Panc1 (cell line): ENCODE data around the gene PCDHGC5. TPM values are rescaled to one million over a fixed set of nuclear protein-coding genes. Genes with fewer than 3 reads are reported as not detected.

Experiments used
- ATAC-seq: fragments of 200-7000 bp; cut with Tn5 transposase; 2 replicates; pipeline ENCODE4 v1.9.1; 2020; ENCODE audit warnings: mild to moderate bottlenecking, moderate library complexity
- BruUV-seq: library from RNA; stranded (reverse); fragments of 400-500 nt; replicated peaks from 2 replicates; lab custom pipeline; 2021; lab: Mats Ljungman, UMichigan
- CTCF ChIA-PET: fragments of 300-600 bp; sonication (Branson Sonifier 250); formaldehyde crosslinking; loops from one replicate; lab custom pipeline; 2022; ENCODE audit warnings: antibody characterized with exemption; lab: Charles Lee
- POLR2A ChIA-PET: fragments of 300-600 bp; sonication (Branson Sonifier 250); formaldehyde crosslinking; loops from one replicate; lab custom pipeline; 2022; ENCODE audit warnings: antibody characterized with exemption; lab: Charles Lee
- DNase-seq: peaks from one replicate; pipeline ENCODE4 v3.0.0-alpha.2; 2010; ENCODE audit warnings: low read depth, low spot score
- H3K27ac ChIP-seq: 2 replicates; pipeline ENCODE4 v1.5.1; 2011; ENCODE audit warnings: mild to moderate bottlenecking, low read length, inconsistent platforms
- H3K27me3 ChIP-seq: fragments of 200-500 bp; sonication (Bioruptor generic); 2 replicates; pipeline ENCODE4 v1.6.0; 2014; ENCODE audit warnings: low read length, inconsistent platforms; ENCODE audit not compliant: control insufficient read depth, insufficient read depth
- H3K36me3 ChIP-seq: fragments of 200-500 bp; sonication (Bioruptor generic); 2 replicates; pipeline ENCODE4 v1.5.1; 2014; ENCODE audit warnings: inconsistent platforms, mild to moderate bottlenecking, low read length, moderate library complexity; ENCODE audit not compliant: control insufficient read depth, insufficient read depth
- H3K4me1 ChIP-seq: 2 replicates; pipeline ENCODE4 v1.5.1; 2011; ENCODE audit warnings: inconsistent platforms, mild to moderate bottlenecking, low read length, moderate library complexity; ENCODE audit not compliant: control insufficient read depth, insufficient read depth
- H3K4me3 ChIP-seq, 2 experiments: 2 replicates each; pipeline ENCODE4 v1.5.1; 2011 to 2012; ENCODE audit warnings: low read depth in 2 of 2, low read length in 2 of 2, mild to moderate bottlenecking in 2 of 2, inconsistent platforms in 1 of 2, moderate library complexity in 1 of 2
- H3K9me3 ChIP-seq: fragments of 200-500 bp; sonication (Bioruptor generic); 2 replicates; pipeline ENCODE4 v1.5.1; 2014; ENCODE audit warnings: low read depth, mild to moderate bottlenecking, inconsistent platforms, low read length, moderate library complexity; ENCODE audit not compliant: control insufficient read depth, insufficient read depth
- CTCF ChIP-seq: fragments of 450-650 bp; IDR thresholded peaks from 2 replicates; pipeline ENCODE4 v1.5.1; 2017; ENCODE audit warnings: mild to moderate bottlenecking
- POLR2AphosphoS5 ChIP-seq: IDR thresholded peaks from 2 replicates; pipeline ENCODE4 v1.6.1; 2012; ENCODE audit warnings: mild to moderate bottlenecking, low read depth, low read length, moderate library complexity
- REST ChIP-seq, 2 experiments: IDR thresholded peaks; 2 replicates each; pipeline ENCODE4 v1.6.1; 2011 to 2012; ENCODE audit warnings: low read depth in 2 of 2, control low read depth in 1 of 2, low read length in 1 of 2, mild to moderate bottlenecking in 1 of 2, moderate library complexity in 1 of 2; ENCODE audit not compliant: insufficient read depth in 1 of 2
- SIN3A ChIP-seq: IDR thresholded peaks from 2 replicates; pipeline ENCODE4 v1.6.1; 2012; ENCODE audit warnings: low read depth, mild to moderate bottlenecking, low read length, moderate library complexity, borderline replicate concordance; ENCODE audit not compliant: insufficient read depth
- TCF7L2 ChIP-seq: IDR thresholded peaks from 2 replicates; pipeline ENCODE4 v1.6.1; 2011; ENCODE audit warnings: mild to moderate bottlenecking, low read depth, low read length, inconsistent platforms
- in situ Hi-C: cut with HindIII; loops from 2 replicates; pipeline ENCODE4 v1.10.0; 2016; ENCODE audit warnings: low sequenced_read_pairs, low pct_unique_long_range_greater_than_20kb
- intact Hi-C: fragments of 100-400 bp; cut with micrococcal nuclease; formaldehyde crosslinking; loops from one replicate; pipeline ENCODE4 v1.10.0; 2022; ENCODE audit not compliant: unreplicated experiment
- total RNA-seq: library from RNA; stranded (reverse); gene quantifications from one replicate; pipeline ENCODE4 v1.2.1, GENCODE V29; 2021; ENCODE audit not compliant: unreplicated experiment

The PCDHGC5 gene
- total RNA-seq, 1 experiment from 2014 or later: 0.36 TPM

- intact Hi-C loops: no loop called here
- no peak overlapping the region for H3K4me3 ChIP-seq
- no TSS peak for BruUV-seq
- H3K27me3 ChIP-seq: no peaks in the 10 kb centered on the region
- ChIA-PET CTCF (no interaction called here), POLR2A (interaction anchor here (0.6 to 0.7 kb wide), 2 partner anchors 14 to 47 kb away, joined by 3 to 5 read pairs; no protein-coding TSS in a partner anchor)
- DNase-seq: no peak
- TF ChIP-seq POLR2AphosphoS5 (no peak), TCF7L2 (no peak), SIN3A (no peak), REST (IDR thresholded peaks at IDR 0.05; ENCODE audit: insufficient read depth in 1 of 2, low read depth in 2 of 2, low read length in 1 of 2) (no peak), CTCF (no peak)
- no peak overlapping the region; the same call in 1 of the 2 replicates for H3K27ac ChIP-seq
- H3K4me1 ChIP-seq: no peaks in the 10 kb centered on the region
- H3K9me3 ChIP-seq: no peaks in the 10 kb centered on the region
- no peak for ATAC-seq
- H3K36me3 ChIP-seq: no peaks in the 10 kb centered on the region
- in situ Hi-C loops: no loop called here
Observed at GRCh38 chr5:141506381-141507155, 17.7 kb downstream of the PCDHGC5 start.

GRCh38 chr5:141507387-141508091 lies 18.7 kb downstream of the PCDHGC5 start:
- peaks cover 2% of the 10 kb centered on the region; the same call in 1 of the 2 replicates for H3K4me1 ChIP-seq
- ChIA-PET CTCF (interaction anchor here (0.6 to 1.2 kb wide), 3 partner anchors 17 to 90 kb away, joined by 3 to 5 read pairs (median 3); partner anchors contain the start of gene PCDHGB7), POLR2A (interaction anchor here (0.6 to 0.7 kb wide), 3 partner anchors 15 to 48 kb away, joined by 3 to 5 read pairs (median 3); no protein-coding TSS in a partner anchor)
- H3K27ac ChIP-seq: no peak overlapping the region
- no peaks in the 10 kb centered on the region for H3K27me3 ChIP-seq
- in situ Hi-C loops (no loop called here), intact Hi-C loops (no loop called here)
- DNase-seq: no peak
- no peaks in the 10 kb centered on the region for H3K9me3 ChIP-seq
- ATAC-seq: no peak
- H3K4me3 ChIP-seq: no peak overlapping the region
- BruUV-seq: no TSS peak
- TF ChIP-seq SIN3A (no peak), TCF7L2 (no peak), REST (IDR thresholded peaks at IDR 0.05; ENCODE audit: insufficient read depth in 1 of 2, low read depth in 2 of 2, low read length in 1 of 2) (no peak), CTCF (no peak), POLR2AphosphoS5 (no peak)
- no peaks in the 10 kb centered on the region for H3K36me3 ChIP-seq
